Limb (tissue), 2 donors: ENCODE measurements around the gene RNF212.

Source experiments
- DNase-seq, 2 donors: peaks; one replicate each; pipeline ENCODE4 v3.0.0-alpha.2; 2016; ENCODE audit errors: extremely low spot score in 2 of 2

The RNF212 gene

DNA sequence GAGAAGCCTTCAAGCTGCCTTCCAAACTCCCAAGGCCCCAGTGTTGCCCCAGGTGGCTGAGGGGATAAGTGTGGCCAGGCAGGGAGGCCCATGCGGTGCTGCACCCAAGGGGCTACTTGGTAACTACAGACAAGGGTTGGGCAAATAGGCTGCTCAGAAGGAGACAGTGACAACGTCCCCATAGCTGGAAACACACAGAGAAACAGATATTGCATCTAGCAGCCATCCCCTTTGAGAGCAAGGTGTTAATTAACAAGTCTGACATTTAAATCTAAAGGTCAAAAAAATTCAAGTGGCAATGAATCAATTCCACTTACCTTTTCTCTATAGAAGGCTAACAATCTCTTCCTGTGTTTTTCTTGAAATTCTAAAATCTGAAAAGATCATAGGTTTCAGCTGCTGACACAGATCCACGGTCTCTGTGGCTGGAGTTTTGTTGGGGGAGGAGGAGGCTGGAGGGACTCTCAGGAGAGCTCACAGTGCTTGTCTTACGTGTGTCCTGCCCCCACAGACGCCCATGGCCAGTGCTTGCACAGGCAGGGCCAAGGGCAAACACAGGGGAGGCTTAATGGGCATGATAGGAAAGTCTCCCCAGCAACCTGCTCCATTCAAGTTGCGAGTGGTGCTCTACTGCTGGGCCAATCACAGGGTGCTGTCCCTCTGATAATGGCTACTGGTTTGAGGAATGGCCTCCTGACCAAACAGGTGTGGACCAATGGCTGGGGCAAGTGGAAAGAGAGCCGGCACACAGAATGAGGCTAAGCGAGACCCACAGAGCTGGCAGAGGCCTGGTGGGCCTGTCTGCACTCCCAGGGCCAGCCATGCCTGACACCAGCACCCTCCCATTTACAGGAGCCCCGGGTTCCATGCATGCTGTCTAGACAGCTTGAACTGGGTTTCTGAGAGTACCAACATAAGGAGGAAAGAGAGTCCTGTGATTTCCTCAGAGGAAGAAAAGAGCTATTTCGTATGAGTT is 22.6 kb downstream of the RNF212 start:
- no peak for DNase-seq

DNA sequence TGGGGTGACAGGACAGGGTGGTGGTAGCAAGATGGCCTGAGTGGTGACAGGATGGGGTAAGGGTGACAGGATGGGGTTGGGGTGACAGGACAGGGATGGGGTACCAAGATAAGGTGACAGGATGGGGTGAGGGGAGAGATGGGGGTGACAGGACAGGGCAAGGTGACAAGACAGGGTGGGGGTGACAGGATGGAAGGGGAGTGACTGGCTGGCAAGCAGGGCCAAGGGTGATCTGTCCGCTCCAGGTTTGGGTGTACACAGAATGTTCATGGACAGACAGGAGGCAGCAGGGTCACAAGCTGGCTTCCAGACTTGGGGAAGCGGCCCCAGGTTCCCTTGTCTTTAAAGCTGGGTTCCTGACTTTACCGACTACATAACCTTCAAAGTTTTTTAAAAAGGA is 23.3 kb downstream of the RNF212 start:
- no peak for DNase-seq

DNA sequence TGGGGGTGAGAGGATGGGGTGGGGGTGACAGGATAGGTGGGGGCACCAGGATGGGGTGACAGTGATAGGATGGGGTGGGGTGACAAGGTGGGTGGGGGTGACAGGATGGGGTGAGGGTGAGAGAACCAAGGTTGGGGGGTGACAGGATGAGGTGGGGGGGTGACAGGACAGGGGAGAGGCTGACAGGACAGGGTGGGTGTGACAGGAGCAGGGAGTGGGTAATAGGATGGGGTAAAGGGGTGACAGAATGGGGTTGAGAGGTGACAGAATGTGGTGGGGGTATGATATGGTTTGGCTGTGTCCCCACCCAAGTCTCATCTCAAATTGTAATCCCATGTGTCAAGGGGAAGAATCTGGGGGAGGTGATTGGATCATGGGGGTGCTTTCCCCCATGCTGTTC is 26.0 kb downstream of the RNF212 start:
- DNase-seq: no peak

DNA sequence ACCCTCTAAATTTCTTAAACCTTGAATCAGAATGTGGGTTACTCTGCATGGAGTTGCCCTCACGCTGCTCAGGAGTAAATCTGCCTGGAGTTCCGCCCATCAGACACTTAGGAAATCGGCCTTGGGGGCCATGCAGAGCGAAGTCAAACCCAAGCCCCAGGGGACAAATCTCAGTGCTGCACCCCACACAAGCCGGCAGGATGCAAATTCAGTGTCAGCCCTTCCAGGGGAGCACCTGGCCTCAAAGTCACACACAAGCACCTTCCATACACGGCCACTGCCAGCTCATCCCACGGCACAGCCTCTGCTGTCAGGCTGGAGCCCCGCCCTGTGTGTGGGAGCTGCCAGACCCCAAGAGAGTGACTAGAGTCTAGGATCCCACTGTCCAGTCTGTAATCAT is 27.4 kb downstream of the RNF212 start:
- DNase-seq: no peak

DNA sequence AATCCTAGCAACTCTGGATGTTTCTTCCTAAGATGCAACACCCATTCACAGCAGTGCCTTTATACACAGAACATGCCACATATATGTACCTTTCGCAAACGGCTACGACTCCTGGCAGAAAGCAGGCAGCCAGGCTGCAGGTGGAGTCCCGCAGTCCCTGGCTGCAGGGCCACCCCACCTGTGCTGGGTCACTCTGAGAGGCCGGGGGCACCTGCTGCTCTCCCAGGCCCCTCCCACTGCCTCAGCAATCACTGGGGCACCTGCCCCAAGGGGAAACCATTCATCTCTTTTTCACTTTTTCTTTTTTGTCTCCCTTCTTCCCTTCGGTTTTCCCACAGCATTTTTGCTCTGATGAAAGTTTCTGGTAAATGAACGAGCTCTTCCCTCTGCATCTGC is 28.0 kb downstream of the RNF212 start:
- DNase-seq: no peak

DNA sequence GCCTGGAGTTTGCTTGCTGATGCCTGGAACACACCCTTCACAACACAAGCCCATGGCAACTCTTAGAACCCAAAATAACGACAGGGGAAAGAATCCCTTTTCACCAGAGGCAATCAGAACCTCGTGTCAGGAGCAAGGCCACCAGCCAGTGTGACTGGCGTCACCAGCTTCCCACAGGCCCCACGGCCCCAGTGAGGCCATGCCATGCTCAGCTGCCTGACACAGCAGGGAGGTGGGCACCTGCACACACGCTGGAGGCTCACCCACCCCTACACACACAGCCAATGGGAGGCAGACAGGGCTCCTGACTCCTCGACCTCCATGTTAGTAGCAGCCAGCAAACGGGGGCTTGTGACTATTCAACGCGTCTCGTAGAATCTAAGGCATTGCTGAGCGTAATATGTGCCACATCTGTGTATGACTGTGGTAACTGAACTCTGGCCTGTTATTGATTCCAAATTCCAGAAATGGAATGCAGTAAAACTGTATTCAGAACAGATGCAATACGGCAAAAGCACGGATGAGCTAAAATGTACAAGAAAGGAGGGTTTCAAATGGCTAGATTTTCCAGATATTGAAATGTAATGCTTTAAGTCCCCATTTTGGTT is 28.5 kb downstream of the RNF212 start:
- DNase-seq: no peak

DNA sequence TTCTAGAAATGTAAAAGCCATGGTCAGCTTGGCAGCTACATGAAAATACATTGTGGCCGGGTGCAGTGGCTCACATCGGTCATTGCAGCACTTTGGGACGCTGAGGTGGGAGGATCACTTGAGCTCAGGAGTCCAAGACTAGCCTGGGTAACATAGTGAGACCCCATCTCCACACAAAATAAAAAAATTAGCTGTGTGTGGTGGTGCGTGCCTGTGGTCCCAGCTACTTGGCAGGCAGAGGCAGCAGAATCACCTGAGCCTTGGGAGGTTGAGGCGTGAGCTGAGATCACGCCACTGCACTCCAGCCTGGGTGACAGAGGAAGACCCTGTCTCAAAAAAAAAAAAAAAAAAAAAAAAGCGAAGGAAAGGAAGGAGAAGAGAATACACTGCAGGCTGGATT is 29.0 kb downstream of the RNF212 start:
- no peak for DNase-seq

DNA sequence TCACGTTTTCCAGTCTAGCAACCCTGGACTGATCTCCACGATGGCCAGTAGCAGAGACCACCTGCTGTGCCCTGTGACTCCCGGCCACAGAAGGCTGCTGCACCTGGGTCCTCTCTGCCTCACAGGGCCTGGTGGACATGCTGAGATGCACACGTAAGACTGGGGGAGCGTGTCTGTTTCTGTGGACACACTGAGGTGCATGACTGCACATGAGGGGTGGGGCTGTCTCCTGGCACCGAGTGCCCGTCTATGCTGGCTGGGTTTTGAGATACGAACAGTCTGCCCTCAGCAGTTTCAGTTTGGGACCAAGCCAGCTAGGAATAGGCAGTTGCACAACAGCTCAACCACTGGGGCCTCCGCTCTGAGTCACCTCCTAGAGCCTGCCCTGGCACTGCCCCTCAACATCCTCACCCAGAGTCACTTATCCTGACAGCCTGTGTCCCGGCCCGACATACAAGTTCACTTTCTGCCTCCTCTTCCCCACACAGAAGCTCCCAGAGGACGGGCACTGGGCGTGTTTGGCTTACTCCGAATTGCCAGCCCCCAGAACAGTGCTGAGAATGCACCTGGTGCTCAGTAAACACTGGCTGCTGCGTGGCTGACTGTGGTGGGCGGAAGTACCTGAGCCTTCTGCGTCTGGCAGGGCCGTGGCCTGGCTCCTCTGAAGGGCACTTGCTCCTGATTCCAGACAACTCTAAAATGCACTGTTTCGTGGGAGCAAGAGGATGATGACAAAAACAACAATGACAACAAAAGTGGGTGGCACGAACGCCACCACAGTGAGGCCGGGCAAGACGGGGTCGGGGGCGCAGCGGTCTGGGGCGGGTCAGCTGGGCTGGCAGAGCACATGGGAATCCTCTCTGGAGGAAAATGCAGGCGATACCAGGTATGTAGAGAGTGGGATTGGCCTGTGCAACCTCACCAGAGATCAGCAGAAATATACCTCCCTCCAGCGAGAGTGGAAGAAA is 30.9 kb downstream of the RNF212 start:
- no peak for DNase-seq

DNA sequence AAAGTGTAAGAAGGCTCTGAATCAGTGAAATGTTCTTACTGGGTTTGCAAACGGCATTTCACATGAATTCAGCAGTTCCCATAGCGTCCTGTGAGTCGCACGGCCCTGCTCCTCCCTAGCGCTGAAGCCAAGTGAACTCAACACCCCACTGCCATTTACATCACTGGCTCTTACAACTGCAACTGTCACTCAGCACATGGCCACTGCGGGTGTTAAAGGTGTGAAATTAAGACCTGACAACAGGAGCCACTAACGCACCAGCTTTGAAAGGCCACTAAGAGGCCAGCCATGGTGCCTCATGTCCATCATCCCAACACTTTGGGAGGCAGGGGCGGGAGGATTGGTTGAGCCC is 31.7 kb downstream of the RNF212 start:
- no peak for DNase-seq

DNA sequence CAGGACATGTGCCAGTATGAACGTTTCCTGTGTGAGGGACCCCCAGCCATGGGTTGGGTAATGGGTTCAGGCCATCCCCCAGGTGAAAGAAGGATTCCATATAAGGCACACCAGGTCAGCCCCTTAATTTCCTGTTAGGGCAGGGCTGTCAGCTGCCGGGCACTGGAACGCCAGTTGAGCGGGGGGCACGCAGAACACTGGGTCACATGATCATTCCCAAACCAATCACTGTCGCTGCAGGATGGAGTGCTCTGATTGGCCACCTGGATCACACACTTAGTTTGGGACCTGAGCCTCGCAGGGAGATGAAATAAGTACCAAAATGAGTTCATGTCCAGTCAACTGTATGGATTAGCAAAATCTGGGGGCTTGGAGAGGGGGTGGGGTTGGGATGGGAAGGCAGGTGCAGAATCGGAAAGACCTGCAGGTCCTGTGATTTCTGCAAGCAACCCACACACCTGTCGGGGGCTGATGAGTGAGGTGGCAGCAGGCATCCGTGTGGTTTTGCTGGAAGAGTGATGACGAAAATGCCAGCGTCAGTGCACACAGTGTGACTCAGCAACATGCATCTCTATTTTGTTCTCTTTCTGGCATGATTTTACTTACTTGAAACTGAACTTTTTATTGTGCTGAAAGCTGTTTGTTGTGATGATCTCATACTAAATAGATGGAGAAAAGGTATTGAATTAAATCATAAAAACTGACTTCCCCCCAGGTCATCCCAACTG is 32.2 kb downstream of the RNF212 start:
- DNase-seq: no peak

DNA sequence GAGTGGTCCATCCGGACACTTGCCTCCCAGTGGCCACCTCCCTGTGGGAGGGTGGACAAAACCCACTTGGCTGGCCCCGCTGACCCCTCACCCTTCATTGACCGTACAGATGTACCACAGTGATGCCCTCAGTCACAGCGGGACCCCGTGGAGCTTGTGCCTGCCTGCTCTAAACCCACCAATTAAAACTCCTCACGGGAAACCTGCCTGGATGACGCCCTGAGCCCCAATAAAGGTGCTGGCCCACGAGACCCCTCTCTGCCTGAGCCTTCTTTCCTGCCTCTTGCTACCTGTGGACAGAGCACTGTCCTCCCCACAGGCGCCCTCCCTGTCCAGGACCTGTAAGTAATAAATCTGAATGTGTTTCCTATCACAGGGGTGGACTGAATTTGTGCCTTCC is 32.9 kb downstream of the RNF212 start:
- no peak for DNase-seq

DNA sequence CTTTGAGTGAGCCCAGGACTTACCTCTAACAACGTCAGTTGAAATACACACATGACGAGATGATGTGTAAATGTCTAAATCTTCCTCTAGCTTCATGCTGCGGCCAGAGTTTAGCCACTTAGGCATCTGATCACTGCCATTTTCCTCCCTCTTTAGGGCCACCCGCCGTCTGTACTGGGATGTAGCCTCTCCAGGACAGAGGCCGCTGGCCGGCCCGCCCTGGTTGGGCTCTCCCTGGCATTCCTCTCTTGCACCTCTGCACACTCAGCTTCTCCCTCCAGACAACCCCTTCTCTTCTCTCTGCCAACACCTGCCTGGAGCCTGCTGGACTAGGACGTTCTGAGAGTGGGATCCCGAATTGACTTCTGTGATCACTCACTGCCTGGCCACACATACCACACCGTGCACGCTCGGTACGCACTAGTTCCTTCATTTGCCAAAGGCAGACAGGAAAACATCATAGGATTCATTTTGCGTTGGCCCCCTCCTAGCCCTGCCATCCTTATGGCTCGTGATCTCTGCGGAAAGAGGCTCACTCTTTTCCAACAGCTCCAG is 33.6 kb downstream of the RNF212 start:
- no peak for DNase-seq

DNA sequence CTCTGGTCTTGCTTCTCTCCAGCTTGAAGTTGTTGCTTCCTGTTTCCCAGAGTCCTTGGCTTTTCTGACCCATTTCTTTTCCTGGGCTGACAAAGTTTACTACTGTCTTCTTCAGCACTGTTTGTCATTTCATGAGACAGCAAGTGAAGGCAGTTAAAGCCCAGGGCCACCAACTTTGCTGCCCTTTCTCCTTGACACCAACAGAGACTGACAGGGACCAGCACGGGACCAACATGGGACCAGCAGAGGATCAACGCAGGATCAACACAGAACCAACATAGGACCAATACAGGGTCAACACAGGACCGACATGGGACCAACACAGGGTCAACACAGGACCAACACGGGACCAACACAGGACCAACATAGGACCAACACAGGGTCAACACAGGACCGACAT is 34.9 kb downstream of the RNF212 start:
- no peak for DNase-seq

DNA sequence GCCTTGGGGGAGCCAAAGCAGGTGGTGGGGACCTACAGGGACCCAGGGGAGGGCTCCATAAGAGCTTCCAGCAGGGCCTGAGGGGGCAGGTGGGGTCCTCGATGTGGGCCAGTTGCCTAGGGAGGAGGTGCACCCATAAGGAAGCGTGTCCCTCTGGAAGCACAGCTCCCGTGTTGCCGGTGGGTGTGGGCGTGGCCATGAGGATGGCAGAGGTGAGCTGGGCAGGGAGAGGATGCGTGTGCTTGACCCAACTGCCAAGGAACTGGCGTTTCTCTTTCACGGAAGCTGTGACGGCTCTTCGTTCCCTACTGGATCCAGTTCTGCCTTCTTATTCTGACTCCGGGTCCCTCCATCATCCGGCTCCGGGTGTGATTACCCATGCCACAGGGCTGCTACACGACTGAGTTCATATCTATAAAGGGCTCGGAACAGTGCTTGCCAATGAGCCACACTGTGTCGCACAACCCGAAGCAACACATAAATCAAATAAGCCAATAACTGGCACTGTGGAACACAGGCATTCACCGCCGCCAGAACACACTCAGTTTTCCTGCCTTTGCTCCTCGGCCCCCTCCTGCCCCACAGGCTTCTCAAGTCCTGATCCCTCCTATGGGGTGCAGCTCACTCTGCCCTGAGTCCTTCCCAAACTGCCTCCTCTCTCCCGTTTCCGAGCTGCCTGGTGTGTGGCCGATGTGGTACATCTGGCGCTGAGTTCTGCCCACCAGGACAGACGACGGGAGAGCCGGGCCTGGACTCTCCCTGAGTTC is 35.5 kb downstream of the RNF212 start:
- DNase-seq: no peak

DNA sequence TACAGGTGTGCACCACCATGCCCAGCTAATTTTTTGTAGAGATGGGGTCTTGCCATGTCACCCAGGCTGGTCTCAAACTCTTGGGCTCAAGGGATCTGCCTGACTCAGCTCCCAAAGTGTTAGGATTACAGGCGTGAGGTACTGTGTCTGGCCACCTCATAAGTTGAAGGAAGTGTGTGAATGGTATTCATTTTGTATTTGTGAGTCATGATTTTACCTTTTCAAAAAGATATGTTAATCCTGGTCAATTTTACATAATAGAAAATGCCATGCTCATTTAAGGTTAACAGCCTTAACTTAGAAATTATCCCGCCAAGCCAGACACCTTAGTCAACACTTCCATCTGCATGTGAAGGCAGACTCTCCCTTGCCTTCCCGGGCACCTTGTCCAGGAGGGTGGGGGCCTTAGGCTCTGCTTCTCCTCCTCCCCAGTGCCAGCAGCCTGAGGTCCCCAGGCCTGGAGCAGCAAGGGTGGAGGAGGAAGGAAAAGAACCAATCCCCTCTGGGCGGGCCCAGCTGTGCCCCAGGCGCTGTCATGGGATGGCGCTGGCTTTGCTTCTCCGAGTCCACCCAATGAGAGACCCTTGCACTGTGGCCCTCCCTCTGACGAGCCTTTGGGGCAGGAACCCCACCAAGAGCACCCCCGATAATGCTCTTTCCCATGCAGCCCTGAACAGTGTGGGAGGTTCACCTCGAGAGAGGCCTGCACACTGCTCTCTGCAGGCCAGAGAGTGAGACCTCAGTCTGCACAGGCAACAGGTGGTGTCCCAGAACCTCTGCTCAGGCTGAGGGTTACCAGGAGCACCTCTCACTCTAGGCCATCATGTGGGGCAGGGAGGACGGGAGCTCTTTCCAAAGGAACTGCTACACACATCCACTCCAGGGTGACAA is 37.3 kb downstream of the RNF212 start:
- DNase-seq: no peak

DNA sequence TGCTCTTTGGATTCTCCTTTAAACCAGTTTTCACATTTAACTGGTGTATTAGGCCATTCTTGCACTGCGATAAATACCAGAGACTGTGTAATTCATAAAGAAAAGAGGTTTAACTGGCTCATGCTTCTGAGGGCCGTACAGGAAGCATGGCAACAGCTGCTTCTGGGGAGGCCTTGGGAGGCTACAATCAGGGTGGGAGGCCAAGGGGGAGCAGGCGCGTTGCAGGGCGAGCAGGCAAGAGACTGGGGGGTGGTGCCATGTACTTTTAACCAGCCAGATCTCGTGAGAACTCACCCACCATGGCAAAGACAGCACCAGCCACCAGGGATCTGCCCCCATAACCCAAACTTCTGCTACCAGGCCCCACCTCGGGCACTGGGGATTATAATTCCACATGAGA is 38.1 kb downstream of the RNF212 start:
- no peak for DNase-seq

DNA sequence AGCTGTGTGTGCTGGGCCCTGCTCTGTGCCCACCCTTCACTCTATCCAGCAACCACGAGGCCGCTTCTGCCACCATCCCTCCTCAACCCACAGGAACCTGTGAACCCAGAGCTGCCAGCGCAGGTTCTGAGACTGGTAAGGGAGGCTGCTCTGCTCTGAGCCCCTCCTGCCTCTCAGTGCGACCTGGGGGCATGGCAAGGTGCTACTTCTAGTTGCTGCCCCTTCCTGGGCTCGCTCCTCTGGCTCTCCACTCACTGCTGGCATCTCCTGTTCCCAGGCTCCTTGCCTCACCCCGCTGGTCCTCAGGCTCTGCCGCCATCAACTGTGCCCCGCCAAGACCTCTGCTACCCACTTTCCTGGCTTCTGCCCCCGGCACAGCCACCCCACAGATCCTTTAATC is 39.3 kb downstream of the RNF212 start:
- DNase-seq: no peak

DNA sequence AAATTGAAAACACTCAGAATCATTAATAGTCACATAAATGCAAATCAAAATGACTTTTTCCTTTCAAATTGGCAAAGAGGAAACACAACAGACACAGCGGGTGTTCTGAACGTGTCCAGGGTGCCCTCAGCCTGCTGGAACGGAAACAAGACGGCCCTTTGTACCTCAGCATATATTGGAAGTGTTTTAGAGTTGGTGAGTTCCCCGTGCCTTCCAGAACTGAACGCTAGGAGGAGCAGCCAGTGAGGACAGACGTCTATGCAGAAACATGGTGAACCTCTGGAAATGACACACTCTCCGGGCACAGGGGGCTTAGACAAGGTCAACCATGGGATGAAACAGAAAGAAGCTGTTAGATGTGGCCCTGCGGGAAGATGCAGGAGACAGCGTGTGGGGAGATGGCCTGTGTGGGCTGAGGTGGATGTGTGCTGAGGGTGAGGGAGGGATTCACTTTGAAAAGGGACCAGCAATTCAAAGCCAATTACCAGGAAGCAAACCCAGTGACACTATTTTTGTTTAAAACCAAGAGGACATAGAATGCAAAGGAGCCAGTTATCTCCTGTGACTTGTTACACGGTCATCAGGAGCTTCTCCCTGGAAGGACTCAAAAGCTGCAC is 40.4 kb downstream of the RNF212 start:
- peak in 1 of 2 donors; percentile 31 for DNase-seq

DNA sequence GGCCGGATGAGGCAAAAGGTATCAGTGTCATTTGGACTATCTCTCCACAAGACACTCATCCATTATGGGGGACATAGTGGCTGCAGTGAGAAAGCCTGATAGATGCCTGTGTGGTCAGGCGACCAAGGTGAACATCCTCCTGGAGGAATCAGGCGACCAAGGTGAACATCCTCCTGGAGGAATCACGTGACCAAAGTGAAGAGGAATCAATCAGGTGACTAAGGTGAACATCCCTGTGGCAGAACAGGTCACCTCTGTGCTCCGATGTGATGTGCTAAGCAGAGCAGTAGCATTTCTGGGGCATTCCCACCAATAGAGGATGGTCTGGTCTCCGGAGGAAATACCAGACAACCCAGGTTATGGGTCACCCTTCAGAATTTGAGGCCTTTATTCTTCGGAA is 44.0 kb downstream of the RNF212 start:
- DNase-seq: no peak
